H9 (cell line): Measurements from ENCODE around the gene SNRNP70. TPM values are rescaled to one million over a fixed set of nuclear protein-coding genes. Genes with fewer than 3 reads are reported as not detected.

Experiments used
- DNase-seq: peaks from one replicate; pipeline ENCODE4 v3.0.0-alpha.2; 2017
- H2AFZ ChIP-seq: one replicate; pipeline ENCODE4 v1.6.1; 2013; ENCODE audit warnings: mild to moderate bottlenecking, low read length, control low read depth, moderate library complexity
- H2AK5ac ChIP-seq: 2 replicates; pipeline ENCODE4 v1.6.1; 2013; ENCODE audit warnings: low read length, control low read depth, mixed read lengths; ENCODE audit not compliant: insufficient read length
- H2BK120ac ChIP-seq: one replicate; pipeline ENCODE4 v1.6.1; 2013; ENCODE audit warnings: low read depth, mild to moderate bottlenecking, low read length, control low read depth, inconsistent platforms; ENCODE audit not compliant: poor library complexity, severe bottlenecking
- H2BK12ac ChIP-seq: 2 replicates; pipeline ENCODE4 v1.6.1; 2013; ENCODE audit warnings: low read length, control low read depth, mixed read lengths, low read depth; ENCODE audit not compliant: insufficient read length
- H2BK15ac ChIP-seq: 2 replicates; pipeline ENCODE4 v1.6.1; 2013; ENCODE audit warnings: low read depth, low read length, control low read depth
- H2BK20ac ChIP-seq: one replicate; pipeline ENCODE4 v1.6.1; 2013; ENCODE audit warnings: low read depth, mild to moderate bottlenecking, low read length, control low read depth, inconsistent platforms; ENCODE audit not compliant: poor library complexity, severe bottlenecking
- H2BK5ac ChIP-seq: 2 replicates; pipeline ENCODE4 v1.6.1; 2013; ENCODE audit warnings: low read length, control low read depth, mixed read lengths; ENCODE audit not compliant: insufficient read length
- H3K14ac ChIP-seq: 2 replicates; pipeline ENCODE4 v1.6.1; 2013; ENCODE audit warnings: low read length, control low read depth; ENCODE audit not compliant: insufficient read depth
- H3K18ac ChIP-seq: 2 replicates; pipeline ENCODE4 v1.6.1; 2013; ENCODE audit warnings: low read depth, mild to moderate bottlenecking, mixed read lengths, low read length, control low read depth; ENCODE audit not compliant: insufficient read length
- H3K23ac ChIP-seq: 2 replicates; pipeline ENCODE4 v1.6.1; 2013; ENCODE audit warnings: low read length, control low read depth, mixed read lengths, low read depth; ENCODE audit not compliant: insufficient read length
- H3K23me2 ChIP-seq: 2 replicates; pipeline ENCODE4 v1.6.1; 2013; ENCODE audit warnings: low read depth, mild to moderate bottlenecking, mixed read lengths, low read length, control low read depth; ENCODE audit not compliant: insufficient read length, poor library complexity, severe bottlenecking
- H3K27ac ChIP-seq: 2 replicates; pipeline ENCODE4 v1.5.1; 2013; ENCODE audit warnings: low read length, control low read depth, mixed read lengths, low read depth; ENCODE audit not compliant: insufficient read length
- H3K27me3 ChIP-seq: 2 replicates; pipeline ENCODE4 v1.6.1; 2013; ENCODE audit warnings: low read length, control low read depth, inconsistent platforms; ENCODE audit not compliant: insufficient read depth
- H3K4ac ChIP-seq: 2 replicates; pipeline ENCODE4 v1.6.1; 2013; ENCODE audit warnings: low read depth, mild to moderate bottlenecking, control low read depth, inconsistent platforms, low read length, moderate library complexity
- H3K4me1 ChIP-seq: 2 replicates; pipeline ENCODE4 v1.6.1; 2013; ENCODE audit warnings: low read length, control low read depth, inconsistent platforms; ENCODE audit not compliant: insufficient read depth
- H3K4me2 ChIP-seq: 2 replicates; pipeline ENCODE4 v1.6.1; 2013; ENCODE audit warnings: low read length, control low read depth, mixed read lengths; ENCODE audit not compliant: insufficient read length, insufficient read depth
- H3K56ac ChIP-seq: 2 replicates; pipeline ENCODE4 v1.6.1; 2013; ENCODE audit warnings: low read depth, mild to moderate bottlenecking, mixed read lengths, low read length, control low read depth; ENCODE audit not compliant: insufficient read length
- H3K79me1 ChIP-seq: 2 replicates; pipeline ENCODE4 v1.6.1; 2013; ENCODE audit warnings: low read depth, mild to moderate bottlenecking, moderate library complexity, low read length, control low read depth, inconsistent platforms; ENCODE audit not compliant: insufficient read depth, poor library complexity, severe bottlenecking
- H3K79me2 ChIP-seq: 2 replicates; pipeline ENCODE4 v1.6.1; 2013; ENCODE audit warnings: low read length, control low read depth, inconsistent platforms; ENCODE audit not compliant: insufficient read depth
- H3K9ac ChIP-seq: 2 replicates; pipeline ENCODE4 v1.6.1; 2013; ENCODE audit warnings: low read length, control low read depth, mixed read lengths; ENCODE audit not compliant: insufficient read length; ENCODE audit errors: extremely low read depth
- H3K9me3 ChIP-seq: one replicate; pipeline ENCODE4 v1.6.1; 2013; ENCODE audit warnings: low read depth, low read length, inconsistent platforms; ENCODE audit not compliant: control insufficient read depth
- H3T11ph ChIP-seq: one replicate; pipeline ENCODE4 v1.6.1; 2013; ENCODE audit warnings: mild to moderate bottlenecking, low read length, control low read depth, inconsistent platforms
- H4K20me1 ChIP-seq: one replicate; pipeline ENCODE4 v1.6.1; 2013; ENCODE audit not compliant: control insufficient read depth, insufficient read length, insufficient read depth
- H4K5ac ChIP-seq: 2 replicates; pipeline ENCODE4 v1.6.1; 2013; ENCODE audit warnings: low read depth, mild to moderate bottlenecking, mixed read lengths, low read length, control low read depth; ENCODE audit not compliant: insufficient read length
- H4K8ac ChIP-seq: replicated peaks from 2 replicates; pipeline ENCODE4 v1.6.1; 2013; ENCODE audit warnings: low read length, control low read depth, mixed read lengths, low read depth; ENCODE audit not compliant: insufficient read length
- H4K91ac ChIP-seq: 2 replicates; pipeline ENCODE4 v1.6.1; 2013; ENCODE audit warnings: low read depth, mild to moderate bottlenecking, moderate library complexity, mixed read lengths, low read length, control low read depth; ENCODE audit not compliant: insufficient read length
- H3K27ac Mint-ChIP-seq, 3 experiments: 2 replicates in 2 of 3; 3 replicates in 1 of 3; pipeline ENCODE4 v1.8.0; 2020 to 2021; ENCODE audit warnings: mixed read lengths in 3 of 3, mild to moderate bottlenecking in 1 of 3, moderate library complexity in 1 of 3
- H3K27me3 Mint-ChIP-seq: 2 replicates; pipeline ENCODE4 v1.8.0; 2021; ENCODE audit warnings: low read depth, mild to moderate bottlenecking, moderate library complexity, mixed read lengths
- H3K36me3 Mint-ChIP-seq, 3 experiments: 2 replicates in 2 of 3; 3 replicates in 1 of 3; pipeline ENCODE4 v1.8.0; 2020 to 2021; ENCODE audit warnings: low read depth in 3 of 3, mixed read lengths in 3 of 3; ENCODE audit not compliant: insufficient read depth in 1 of 3
- H3K4me1 Mint-ChIP-seq, 2 experiments: 2 replicates each; pipeline ENCODE4 v1.8.0; 2020; ENCODE audit warnings: mixed read lengths in 2 of 2
- H3K4me3 Mint-ChIP-seq, 2 experiments: 2 replicates in 1 of 2; 3 replicates in 1 of 2; pipeline ENCODE4 v1.8.0; 2020 to 2021; ENCODE audit warnings: mild to moderate bottlenecking in 2 of 2, mixed read lengths in 2 of 2, moderate library complexity in 1 of 2
- H3K9me3 Mint-ChIP-seq, 2 experiments: 2 replicates in 1 of 2; 3 replicates in 1 of 2; pipeline ENCODE4 v1.8.0; 2020; ENCODE audit warnings: mild to moderate bottlenecking in 2 of 2, mixed read lengths in 2 of 2, moderate library complexity in 1 of 2
- CTCF ChIP-seq: fragments of 200-600 bp; sonication (generic); conservative IDR thresholded peaks from 3 replicates; pipeline ENCODE4 v1.8.0; 2021; ENCODE audit warnings: antibody characterized with exemption, mild to moderate bottlenecking
- WGBS: extraction: QIAGEN DNeasy Blood & Tissue Kit; methylation state at CpG from one replicate; pipeline ENCODE4 v1.1.7; 2013; ENCODE audit warnings: missing lambda C conversion rate, low lambda C conversion rate, mixed read lengths; ENCODE audit not compliant: insufficient read length; ENCODE audit errors: extremely low coverage; 5-methylcytosine and 5-hydroxymethylcytosine counted together
- total RNA-seq: library from RNA; stranded (reverse); gene quantifications from 2 replicates; pipeline ENCODE4 v1.2.1, GENCODE V29; 2021

The SNRNP70 gene
- total RNA-seq, 1 experiment from 2014 or later, result 295 TPM

GRCh38 chr19:49129238-49129583 lies 44.0 kb downstream of the SNRNP70 start:
- Histone ChIP-seq H3K18ac (no peak overlapping the region), H3K79me1 (no peaks in the 10 kb centered on the region), H3K27me3 (no peaks in the 10 kb centered on the region), H3K27ac (no peak overlapping the region), H3K4me2 (peak overlapping the region; percentile 67), H2AK5ac (no peak overlapping the region), H3K9me3 (no peaks in the 10 kb centered on the region), H3K23me2 (peaks cover 11% of the 10 kb centered on the region), H3T11ph (no peak overlapping the region), H2BK120ac (no peak overlapping the region), H3K56ac (no peak overlapping the region), H4K5ac (no peak overlapping the region), H4K8ac (no peak overlapping the region), H4K20me1 (no peaks in the 10 kb centered on the region), H3K23ac (no peak overlapping the region), H3K9ac (no peak overlapping the region), H3K4ac (no peak overlapping the region), H3K79me2 (no peaks in the 10 kb centered on the region), H2BK12ac (no peak overlapping the region), H4K91ac (no peak overlapping the region), H2AFZ (no peak overlapping the region), H2BK20ac (no peak overlapping the region), H3K4me1 (peaks cover 4% of the 10 kb centered on the region; the same call in 1 of the 2 replicates), H3K14ac (no peak overlapping the region), H2BK15ac (no peak overlapping the region), H2BK5ac (no peak overlapping the region)
- no peak for TF ChIP-seq CTCF
- Mint-ChIP-seq H3K27ac (peak overlapping the region in 1 of 3 experiments; percentile 85; a peak in 3 of 7 replicates), H3K27me3 (peaks cover 3% of the 10 kb centered on the region; the same call in 1 of the 2 replicates), H3K9me3 (no peaks in the 10 kb centered on the region), H3K4me1 (peaks cover 24 to 45% of the 10 kb centered on the region in 2 experiments), H3K36me3 (peaks cover 14 to 23% (median 20%) of the 10 kb centered on the region in 3 experiments; a peak in 6 of 7 replicates), H3K4me3 (peak overlapping the region; percentile 69 to 92)
- DNase-seq, result peak; percentile 92
- WGBS, result no CpG with 5 or more reads among the region's 16 CpGs
